Neural crest cell (in vitro differentiated cells): ENCODE measurements around the gene SUGCT. TPM values are rescaled to one million over a fixed set of nuclear protein-coding genes. Genes with fewer than 3 reads are reported as not detected.

Source experiments
- DNase-seq: peaks from one replicate; pipeline ENCODE4 v3.0.0; 2021; ENCODE audit warnings: low read depth, mixed read lengths, low spot score
- H3K27ac Mint-ChIP-seq: one replicate; pipeline ENCODE4 v1.8.0; 2021; ENCODE audit warnings: mild to moderate bottlenecking, mixed read lengths; ENCODE audit not compliant: unreplicated experiment
- H3K27me3 Mint-ChIP-seq: 2 replicates; pipeline ENCODE4 v1.8.0; 2021; ENCODE audit warnings: low read depth, mild to moderate bottlenecking, mixed read lengths
- H3K36me3 Mint-ChIP-seq: 2 replicates; pipeline ENCODE4 v1.8.0; 2021; ENCODE audit warnings: low read depth, mild to moderate bottlenecking, mixed read lengths
- H3K4me1 Mint-ChIP-seq: 2 replicates; pipeline ENCODE4 v1.8.0; 2021; ENCODE audit warnings: mixed read lengths
- H3K4me3 Mint-ChIP-seq: one replicate; pipeline ENCODE4 v1.8.0; 2021; ENCODE audit warnings: mild to moderate bottlenecking, mixed read lengths
- H3K9me3 Mint-ChIP-seq: 2 replicates; pipeline ENCODE4 v1.8.0; 2021; ENCODE audit warnings: mixed read lengths
- CTCF ChIP-seq: fragments of 200-600 bp; sonication (generic); conservative IDR thresholded peaks from 2 replicates; pipeline ENCODE4 v1.5.0; 2021; ENCODE audit warnings: antibody characterized with exemption, mild to moderate bottlenecking
- total RNA-seq: library from RNA; stranded (reverse); gene quantifications from 2 replicates; pipeline ENCODE4 v1.2.1, GENCODE V29; 2021

Gene SUGCT
- total RNA-seq, 1 donor from 2014 or later, result 5.9 TPM

- Mint-ChIP-seq H3K9me3 (no peaks in the 10 kb centered on the region), H3K4me3 (no peak overlapping the region), H3K4me1 (peaks cover 6% of the 10 kb centered on the region), H3K36me3 (no peaks in the 10 kb centered on the region), H3K27ac (no peak overlapping the region), H3K27me3 (no peaks in the 10 kb centered on the region)
- DNase-seq, result no peak
- TF ChIP-seq CTCF, result no peak
Measured at GRCh38 chr7:40572810-40573465, 438.1 kb downstream of the SUGCT start.

GRCh38 chr7:40579401-40579800 lies 444.6 kb downstream of the SUGCT start:
- Mint-ChIP-seq H3K4me3 (no peak overlapping the region), H3K4me1 (peaks cover 10% of the 10 kb centered on the region), H3K9me3 (no peaks in the 10 kb centered on the region), H3K27me3 (no peaks in the 10 kb centered on the region), H3K27ac (no peak overlapping the region), H3K36me3 (no peaks in the 10 kb centered on the region)
- no peak for DNase-seq
- no peak for TF ChIP-seq CTCF

GRCh38 chr7:40580776-40581175 lies 446.0 kb downstream of the SUGCT start:
- no peak for TF ChIP-seq CTCF
- Mint-ChIP-seq H3K4me3 (no peak overlapping the region), H3K27me3 (no peaks in the 10 kb centered on the region), H3K27ac (no peak overlapping the region), H3K4me1 (peaks cover 10% of the 10 kb centered on the region), H3K9me3 (no peaks in the 10 kb centered on the region), H3K36me3 (no peaks in the 10 kb centered on the region)
- no peak for DNase-seq

- no peak overlapping the region for H3K4me3 Mint-ChIP-seq
- peaks cover 4% of the 10 kb centered on the region for H3K4me1 Mint-ChIP-seq
- no peak for DNase-seq
- H3K9me3 Mint-ChIP-seq, result no peaks in the 10 kb centered on the region
- TF ChIP-seq CTCF, result no peak
- H3K27ac Mint-ChIP-seq, result no peak overlapping the region
- no peaks in the 10 kb centered on the region for H3K27me3 Mint-ChIP-seq
- H3K36me3 Mint-ChIP-seq, result no peaks in the 10 kb centered on the region
Measured at GRCh38 chr7:40582539-40582938, 447.7 kb downstream of the SUGCT start.

- no peak for DNase-seq
- H3K27me3 Mint-ChIP-seq, result no peaks in the 10 kb centered on the region
- H3K36me3 Mint-ChIP-seq, result no peaks in the 10 kb centered on the region
- H3K4me3 Mint-ChIP-seq, result no peak overlapping the region
- no peaks in the 10 kb centered on the region for H3K9me3 Mint-ChIP-seq
- no peak for TF ChIP-seq CTCF
- peaks cover 4% of the 10 kb centered on the region for H3K4me1 Mint-ChIP-seq
- no peak overlapping the region for H3K27ac Mint-ChIP-seq
Measured at GRCh38 chr7:40583667-40584444, 449.1 kb downstream of the SUGCT start.
